Measurements from ENCODE around the gene MFAP4.
A peak's percentile ranks its signal among the peaks of the same experiment; 100 is the strongest.
"Not testable (repeated sequence)": the region's sequence is repeated elsewhere in the genome, so short reads cannot be mapped to it uniquely, and the experiment has no call there.

The MFAP4 gene

GRCh38 chr17:19369846-19370492 lies 17.0 kb downstream of the MFAP4 start:
- DNase-seq: peak; percentile 26

DNA sequence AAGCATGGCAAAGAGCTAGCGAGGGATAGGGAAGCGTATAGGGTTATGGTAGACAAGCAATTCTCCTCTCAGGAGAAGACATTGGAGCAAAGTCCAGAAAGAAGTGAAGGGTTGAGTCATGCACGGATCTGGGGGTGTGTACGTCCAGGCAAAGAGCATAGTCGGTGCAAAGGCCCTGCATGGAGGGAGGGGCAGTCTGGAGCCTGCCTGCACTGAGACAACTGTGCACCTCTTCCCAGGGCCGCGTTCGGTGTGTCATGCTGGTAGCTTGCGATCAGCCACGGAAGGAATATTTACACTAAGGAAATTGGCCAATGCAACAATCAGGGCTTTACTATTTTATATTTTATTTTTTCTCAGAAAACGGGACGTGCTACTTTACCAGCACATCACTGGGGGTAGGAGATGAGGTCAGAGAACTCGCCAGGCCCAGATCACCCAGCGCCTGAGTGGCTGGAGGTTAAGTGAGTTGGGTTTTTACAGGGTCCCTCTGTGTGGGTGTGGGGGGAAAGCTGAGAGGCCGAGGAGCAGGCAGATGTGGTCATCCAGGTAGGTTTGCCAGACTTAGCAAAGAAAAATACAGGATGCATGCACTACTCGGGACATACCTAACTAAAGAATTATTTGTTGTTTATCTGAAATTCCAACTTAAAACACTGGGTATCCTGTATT lies 17.7 kb downstream of the MFAP4 start:
- DNase-seq: no peak

DNA sequence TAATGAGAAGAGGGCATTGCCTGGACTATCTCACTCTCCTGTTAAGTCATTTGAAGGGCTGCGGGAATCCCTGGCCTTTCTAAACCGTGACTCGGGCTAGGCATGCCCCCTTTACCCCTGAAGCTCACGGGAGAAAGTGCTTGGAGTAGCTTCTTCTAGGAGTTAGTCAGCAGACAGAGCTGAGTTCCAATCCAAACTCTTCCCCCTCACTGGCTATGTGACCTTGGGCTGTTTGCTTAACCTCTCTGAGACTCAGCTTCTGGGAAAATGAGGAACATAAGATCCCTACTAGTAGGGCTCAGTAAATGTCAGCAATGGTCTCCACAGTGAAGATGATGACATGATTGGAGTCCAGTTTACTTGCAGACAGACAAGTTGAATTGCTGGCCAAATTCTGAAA lies 18.8 kb downstream of the MFAP4 start:
- DNase-seq: no peak

GRCh38 chr17:19366637-19366972 lies 20.4 kb downstream of the MFAP4 start:
- DNase-seq: no peak

DNA sequence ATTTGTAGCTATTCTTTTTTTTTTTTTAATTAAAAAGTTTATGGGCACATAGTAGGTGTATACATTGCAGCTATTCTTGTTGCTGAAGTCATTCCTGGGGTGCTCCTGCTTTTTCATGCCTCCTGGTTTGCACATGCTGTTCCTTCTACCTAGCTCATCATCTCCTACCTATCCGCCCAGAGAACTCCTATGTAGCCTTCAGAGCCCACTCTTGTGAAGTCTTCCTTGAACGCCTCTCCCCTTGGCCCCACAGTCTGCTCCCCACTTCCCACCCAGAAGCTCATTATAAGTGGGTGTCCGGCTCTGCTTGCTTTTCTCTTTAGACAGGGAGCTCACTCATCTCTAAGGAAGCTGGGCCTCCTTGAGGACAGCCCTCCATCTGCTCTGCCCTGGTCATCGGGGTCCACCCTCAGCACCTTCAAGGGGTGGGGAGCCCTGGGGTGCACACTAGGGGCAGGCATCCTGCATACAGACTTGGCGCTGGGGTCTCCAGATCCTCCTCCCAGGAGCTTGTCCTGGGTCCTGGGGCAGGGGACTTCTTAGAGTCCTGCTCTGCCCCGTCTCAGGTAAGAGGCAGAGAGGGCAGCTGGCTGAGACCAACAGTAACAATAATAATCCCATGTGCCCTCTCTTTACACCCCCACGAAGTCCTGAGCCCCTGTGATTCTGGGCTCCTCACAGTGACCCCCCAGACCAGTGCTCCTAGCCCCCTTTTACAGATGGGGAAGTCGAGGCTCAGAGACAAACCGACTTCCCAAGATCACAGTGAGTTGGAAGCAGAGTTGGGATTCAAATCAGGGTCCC lies 21.0 kb downstream of the MFAP4 start:
- no peak for DNase-seq

GRCh38 chr17:19365499-19365817 lies 21.5 kb downstream of the MFAP4 start:
- DNase-seq: peak; percentile 13

GRCh38 chr17:19364699-19365498 lies 22.1 kb downstream of the MFAP4 start:
- peak; percentile 59 for DNase-seq

GRCh38 chr17:19363460-19364035 lies 23.4 kb downstream of the MFAP4 start:
- peak; percentile 28 for DNase-seq

- DNase-seq: no peak
Measured at GRCh38 chr17:19363114-19363438, 23.9 kb downstream of the MFAP4 start.

GRCh38 chr17:19362277-19363113 lies 24.5 kb downstream of the MFAP4 start, which contains the start of gene B9D1:
B9D1 (minus strand) TSS chr17:19362723; CDS start chr17:19362569, 154 bp downstream.
- DNase-seq: peak; percentile 94

DNA sequence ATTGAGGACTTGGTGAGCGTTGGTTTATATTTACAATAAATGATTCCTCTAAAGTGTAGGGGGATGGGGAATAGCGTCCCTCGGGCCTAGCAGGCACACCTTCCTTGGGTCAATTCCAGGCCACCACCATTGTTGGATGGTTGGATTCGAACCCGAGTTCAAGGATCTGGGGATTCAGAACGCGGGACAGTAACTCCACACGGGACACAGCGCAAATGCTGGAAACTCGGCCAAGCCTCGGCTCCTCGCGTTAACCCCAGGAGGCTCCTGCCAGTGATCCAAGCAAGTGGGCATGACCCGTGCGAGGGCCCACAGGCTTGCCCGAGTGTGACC lies 25.1 kb downstream of the MFAP4 start:
- DNase-seq: no peak

DNA sequence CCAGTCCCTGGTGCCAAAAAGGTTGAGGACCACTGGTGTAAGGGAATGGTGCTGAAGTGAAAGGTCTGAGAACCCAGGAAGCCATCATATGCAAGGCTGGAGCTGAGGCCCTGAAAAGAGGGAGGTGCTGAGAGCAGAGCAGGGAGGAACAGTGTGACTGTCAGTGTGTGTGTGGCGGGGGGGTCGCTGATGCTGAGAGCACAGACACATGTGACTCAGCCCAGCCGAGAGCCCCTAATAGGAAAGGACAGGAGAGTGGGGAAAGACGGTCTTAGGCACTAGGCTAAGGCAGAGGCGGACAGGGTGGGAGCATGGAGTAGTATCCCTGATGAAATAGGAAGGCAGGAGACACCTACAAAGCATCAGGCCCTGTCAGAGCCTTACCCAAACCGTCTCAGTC lies 25.7 kb downstream of the MFAP4 start:
- peak; percentile 25 for DNase-seq

- peak; percentile 19 for DNase-seq
Measured at GRCh38 chr17:19360772-19361171, 26.2 kb downstream of the MFAP4 start.

- DNase-seq: peak; percentile 26
Measured at GRCh38 chr17:19359856-19360255, 27.1 kb downstream of the MFAP4 start.

- DNase-seq: peak; percentile 22
Measured at GRCh38 chr17:19359151-19359550, 27.8 kb downstream of the MFAP4 start.

DNA sequence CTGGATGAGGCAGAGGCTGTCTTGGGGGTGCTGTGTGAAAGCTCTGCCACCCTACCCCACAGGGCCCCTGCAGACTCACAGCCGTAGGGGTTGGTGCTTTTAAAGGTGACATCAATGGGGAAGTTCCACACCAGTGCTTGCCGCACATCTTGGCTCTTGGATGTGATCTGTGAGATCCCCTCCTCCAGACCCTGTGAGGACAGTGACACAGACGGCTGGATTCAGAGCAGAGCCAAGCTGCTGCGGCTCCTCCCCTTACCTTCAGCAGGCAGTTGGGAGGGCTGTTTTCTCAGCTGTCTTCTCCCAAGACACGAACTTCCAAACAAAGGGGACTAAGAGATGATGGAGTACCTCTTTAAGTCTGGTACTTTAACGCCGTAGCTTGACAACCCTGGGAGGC lies 29.2 kb downstream of the MFAP4 start:
- no peak for DNase-seq

- DNase-seq: no peak
Measured at GRCh38 chr17:19357351-19357750, 29.6 kb downstream of the MFAP4 start.

DNA sequence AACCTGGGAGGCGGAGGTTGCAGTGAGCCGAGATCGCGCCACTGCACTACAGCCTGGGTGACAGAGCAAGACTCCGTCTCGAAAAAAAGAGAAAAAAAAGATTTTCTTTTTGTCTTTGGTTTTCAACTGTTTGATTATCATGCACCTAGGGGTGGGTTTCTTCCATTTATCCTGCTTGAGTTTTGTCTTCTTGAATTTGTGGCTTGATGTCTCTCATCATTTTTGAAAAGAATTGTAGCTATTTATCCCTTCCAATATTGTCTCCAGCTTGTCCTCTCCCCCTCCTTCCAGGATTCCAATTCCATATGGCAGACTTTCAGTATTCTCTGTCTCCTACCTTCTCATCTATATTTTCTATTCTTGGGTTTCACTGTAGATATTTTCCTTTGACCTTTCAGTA lies 32.2 kb downstream of the MFAP4 start:
- DNase-seq: no peak

DNA sequence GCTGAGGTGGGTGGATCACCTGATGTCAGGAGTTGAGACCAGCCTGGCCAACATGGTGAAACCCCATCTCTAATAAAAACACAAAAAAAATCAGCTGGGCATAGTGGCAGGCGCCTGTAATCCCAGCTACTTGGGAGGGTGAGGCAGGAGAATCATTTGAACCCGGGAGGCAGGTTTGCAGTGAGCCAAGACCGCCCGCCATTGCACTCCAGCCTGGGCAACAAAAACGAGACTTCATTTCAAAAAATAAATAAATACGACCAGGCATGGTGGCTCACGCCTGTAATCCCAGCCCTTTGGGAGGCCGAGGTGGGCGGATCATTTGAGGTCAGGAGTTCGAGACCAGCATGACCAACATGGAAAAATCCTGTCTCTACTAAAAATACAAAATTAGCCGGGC lies 33.6 kb downstream of the MFAP4 start:
- not testable (repeated sequence) for DNase-seq

DNA sequence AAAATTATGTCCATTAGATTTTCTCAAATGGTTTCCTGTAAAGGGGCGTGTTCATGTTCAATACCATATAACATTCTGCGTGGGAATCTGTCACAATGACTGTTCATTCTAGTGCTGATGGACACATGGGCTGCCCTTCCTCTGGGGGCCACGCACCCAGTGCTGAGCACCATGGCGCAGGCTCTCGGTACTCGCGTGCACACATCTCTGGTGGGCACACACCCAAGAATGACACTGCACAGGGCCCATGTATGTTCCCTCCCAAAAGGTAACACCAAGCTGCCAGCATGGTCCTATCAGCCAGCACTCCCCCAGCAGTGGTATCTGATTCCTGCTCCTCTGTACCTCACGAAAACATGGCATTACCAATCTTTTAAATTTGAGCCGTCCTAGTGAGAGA lies 38.2 kb downstream of the MFAP4 start:
- no peak for DNase-seq

GRCh38 chr17:19348081-19348650 lies 38.8 kb downstream of the MFAP4 start:
- no peak for DNase-seq

Data from left hindlimb (tissue), 1 donor.